HG03135 (cell line): Measurements from ENCODE around the gene CDSN.
"Not testable (repeated sequence)": the region's sequence is repeated elsewhere in the genome, so short reads cannot be mapped to it uniquely, and the experiment has no call there.

Experiments used
- ATAC-seq: cut with Tn5 transposase; IDR thresholded peaks from one replicate; pipeline ENCODE4 v1.9.1; 2021; ENCODE audit warnings: mild to moderate bottlenecking, moderate library complexity; ENCODE audit not compliant: unreplicated experiment

The CDSN gene

DNA sequence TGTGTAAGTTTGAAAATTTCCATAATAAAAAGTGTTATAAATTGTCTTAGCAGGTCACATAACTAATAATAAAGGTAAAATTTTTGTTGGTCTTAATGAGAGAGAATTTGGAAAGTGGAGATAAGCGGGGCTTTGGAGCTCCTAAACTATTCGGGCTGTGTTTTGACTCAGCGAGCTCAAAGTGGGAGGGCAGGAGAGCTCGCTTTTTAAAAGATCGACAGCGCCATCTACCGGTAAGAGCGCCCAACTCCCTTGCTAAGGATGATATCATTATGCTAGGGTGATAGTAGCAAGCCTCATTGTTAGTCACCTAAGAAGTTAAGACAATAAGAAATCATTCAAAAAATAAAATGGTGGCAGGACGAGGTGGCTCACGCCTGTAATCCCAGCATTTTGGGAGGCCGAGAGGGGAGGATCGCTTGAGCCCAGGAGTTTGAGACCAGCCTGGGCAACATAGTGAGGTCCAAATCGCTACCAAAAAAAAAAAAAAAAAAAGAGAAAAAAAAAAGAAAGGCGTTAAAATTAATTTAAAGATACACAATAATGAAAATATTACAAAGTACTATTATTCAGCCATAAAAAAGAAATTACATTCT is 32.7 kb downstream of the CDSN start:
- ATAC-seq, result peak; percentile 65

DNA sequence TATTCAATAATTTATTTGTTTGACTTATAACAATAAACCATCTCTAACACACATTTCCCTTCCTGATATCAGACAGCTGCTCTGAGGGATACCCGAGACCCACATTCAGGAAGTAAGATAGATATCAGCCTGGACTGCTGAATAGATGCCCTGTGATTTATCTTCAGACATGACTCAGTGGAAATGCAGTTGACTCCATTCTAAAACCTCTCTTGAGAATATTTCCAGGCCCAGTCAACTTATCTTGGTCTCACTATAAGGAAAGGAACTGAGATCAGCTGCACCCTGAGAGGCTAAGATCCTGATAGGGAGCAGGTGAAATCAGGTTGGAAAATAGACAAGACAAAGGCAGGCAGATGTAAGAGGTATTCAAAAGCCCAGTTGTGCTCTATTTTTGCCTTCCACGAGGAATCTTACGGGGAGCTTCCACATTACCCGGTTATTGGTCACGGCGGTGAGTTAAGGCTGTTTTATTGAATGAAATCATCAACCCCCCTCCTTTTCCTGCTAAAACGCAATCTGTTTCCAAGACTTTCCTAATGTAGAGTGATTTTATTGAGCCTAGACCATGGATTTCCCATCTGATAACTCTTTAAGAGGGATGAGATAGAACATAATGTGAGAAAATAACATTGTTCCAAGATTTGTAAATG is 33.3 kb downstream of the CDSN start:
- no peak for ATAC-seq

DNA sequence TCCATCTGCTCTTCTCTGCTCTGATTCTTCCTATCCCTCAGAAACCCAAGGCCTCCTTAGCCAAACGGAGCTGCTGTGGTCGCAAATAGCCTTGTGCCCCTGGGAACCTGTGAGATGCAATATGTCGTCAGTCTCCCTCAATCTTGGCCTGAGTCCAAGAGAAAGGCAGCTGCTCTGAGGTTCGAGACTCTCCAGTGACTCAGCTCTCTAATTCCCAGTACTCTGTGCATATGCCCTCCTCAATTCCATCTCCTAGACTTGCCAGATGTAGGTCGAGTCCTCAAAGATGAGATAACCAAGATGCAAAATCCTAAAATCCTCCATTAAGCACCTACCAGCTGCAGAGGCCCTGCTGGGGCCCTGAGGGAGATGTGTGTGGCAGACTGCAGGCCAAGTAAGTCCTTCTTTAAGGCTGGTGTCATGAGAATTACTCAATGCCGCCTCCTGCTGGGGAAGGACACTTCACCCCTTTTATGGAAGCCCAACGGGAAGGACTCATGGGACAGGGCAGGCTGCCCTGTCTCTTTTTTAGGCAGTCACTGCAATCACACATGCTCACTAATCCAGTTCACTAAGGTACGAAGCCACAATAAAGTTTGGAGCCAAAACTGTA is 36.4 kb downstream of the CDSN start:
- ATAC-seq, result no peak

DNA sequence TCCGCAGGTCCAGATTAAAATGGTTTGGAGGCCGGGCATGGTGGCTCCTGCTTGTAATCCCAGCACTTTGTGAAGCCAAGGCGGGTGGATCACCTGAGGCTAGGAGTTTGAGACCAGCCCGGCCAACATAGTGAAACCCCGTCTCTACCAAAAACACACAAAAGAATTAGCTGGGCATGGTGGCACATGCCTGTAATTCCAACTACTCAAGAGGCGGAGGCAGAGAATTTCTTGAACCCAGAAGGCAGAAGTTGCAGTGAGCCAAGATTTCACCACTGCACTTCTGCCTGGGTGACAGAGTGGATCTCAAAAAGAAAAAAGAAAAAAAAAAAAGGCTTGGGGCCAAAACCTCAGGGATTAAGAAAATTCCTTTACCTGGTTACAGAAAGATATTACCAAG is 38.4 kb downstream of the CDSN start:
- ATAC-seq, result no peak

DNA sequence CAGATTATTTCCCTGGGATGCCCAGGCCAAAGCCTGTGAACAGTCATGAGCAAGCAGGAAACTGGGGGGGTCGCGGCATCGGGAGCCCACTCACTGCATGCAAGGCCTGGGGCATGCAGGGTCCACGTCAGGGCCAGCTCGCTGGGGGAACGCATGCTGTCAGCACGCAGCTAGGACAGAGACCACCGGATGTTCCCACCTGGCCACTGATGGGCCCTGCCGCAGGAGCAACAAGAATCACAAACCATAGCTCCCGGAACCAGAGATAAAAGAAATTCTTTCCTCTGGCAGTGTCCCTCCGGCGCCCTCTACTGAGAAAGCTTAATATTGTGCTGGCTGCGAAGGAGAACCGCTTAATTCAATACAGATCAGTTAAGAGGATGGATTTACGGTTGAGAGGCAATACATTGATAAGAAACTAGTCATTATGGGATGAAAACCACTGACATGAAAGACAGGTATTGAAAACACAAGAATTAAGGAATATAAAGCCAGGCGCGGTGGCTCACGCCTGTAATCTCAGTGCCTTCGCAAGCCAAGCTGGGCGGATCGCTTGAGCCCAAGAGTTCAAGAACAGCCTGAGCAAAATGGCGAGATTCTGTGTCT is 40.5 kb downstream of the CDSN start:
- ATAC-seq, result no peak

DNA sequence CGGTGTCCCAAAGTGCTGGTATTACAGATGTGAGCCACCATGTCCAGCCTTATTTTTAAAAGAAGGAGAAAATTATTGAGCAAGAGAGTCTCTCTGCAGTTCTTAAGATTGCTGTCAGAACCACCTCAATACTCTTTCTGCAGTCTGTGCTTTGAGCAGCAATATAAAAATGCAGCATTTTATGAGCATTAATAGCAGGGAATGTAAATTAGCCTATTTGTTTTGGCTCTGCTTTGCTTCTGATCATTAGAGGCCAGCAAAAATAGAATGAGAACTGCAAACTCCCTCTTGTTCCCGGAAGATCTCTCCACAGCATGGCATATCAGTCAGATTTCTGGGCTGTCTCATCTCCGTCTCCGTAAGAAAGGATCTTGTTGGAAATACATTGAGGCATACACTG is 43.6 kb downstream of the CDSN start:
- no peak for ATAC-seq

DNA sequence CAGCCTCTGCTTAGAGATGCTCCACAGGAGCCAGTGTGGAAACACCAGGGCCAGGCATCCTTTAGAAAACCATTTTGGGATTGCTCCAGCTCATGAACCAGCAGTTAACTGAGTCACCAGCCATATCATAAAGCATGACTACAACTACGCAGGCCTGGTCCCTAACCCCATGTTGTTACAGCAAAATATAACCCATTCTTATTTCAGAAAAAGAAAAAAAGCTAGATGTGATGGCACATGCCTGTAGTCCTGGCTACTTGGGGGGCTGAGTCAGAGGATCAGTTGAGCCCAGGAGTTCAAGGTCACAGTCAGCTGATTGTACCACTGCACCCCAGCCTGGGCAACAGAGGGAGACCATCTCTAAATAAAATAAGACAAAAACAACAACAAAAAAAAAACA is 44.7 kb downstream of the CDSN start:
- ATAC-seq, result no peak

DNA sequence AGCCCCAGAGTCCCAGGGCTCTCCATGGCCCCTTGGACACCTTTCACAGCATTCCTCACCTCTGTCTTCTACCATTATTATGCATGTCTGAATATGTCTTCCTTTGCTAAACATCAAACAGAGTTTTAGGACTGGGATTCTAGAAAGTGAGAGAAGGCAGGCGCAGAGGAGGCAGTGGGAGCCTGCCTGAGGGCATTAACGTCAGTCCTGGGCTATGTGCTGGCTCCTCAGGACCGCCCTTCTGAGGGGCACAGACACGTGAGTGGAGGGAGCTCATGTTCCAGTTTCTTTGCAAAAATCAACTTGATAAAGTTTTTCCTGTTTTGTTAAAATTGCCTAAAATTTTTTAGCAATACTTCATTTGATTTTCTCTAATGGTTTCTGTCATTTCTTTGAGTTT is 45.8 kb downstream of the CDSN start:
- ATAC-seq, result no peak

DNA sequence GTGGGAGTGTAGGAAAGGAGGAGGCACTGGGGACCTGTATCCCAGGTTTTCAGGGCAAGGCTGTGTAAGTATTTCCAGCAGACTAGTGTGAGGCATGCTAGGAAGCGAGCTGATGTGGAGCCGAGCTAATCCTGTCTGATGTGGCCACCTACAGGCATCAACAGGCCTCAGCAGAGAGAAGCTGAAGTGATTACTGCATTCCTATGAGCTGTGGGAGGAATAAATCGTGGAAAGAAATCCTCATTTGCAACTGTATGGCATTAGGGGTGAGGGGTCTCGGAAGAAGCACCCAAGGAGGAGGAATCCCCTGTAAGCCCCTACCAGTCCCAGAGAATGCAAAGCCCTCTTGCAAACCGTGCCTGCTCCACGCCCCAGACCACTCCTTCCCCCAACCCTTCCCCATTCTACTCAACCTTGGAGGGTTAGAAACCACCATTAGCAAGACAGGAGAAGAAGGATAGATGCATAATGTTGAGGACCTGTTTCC is 49.5 kb downstream of the CDSN start:
- no peak for ATAC-seq

DNA sequence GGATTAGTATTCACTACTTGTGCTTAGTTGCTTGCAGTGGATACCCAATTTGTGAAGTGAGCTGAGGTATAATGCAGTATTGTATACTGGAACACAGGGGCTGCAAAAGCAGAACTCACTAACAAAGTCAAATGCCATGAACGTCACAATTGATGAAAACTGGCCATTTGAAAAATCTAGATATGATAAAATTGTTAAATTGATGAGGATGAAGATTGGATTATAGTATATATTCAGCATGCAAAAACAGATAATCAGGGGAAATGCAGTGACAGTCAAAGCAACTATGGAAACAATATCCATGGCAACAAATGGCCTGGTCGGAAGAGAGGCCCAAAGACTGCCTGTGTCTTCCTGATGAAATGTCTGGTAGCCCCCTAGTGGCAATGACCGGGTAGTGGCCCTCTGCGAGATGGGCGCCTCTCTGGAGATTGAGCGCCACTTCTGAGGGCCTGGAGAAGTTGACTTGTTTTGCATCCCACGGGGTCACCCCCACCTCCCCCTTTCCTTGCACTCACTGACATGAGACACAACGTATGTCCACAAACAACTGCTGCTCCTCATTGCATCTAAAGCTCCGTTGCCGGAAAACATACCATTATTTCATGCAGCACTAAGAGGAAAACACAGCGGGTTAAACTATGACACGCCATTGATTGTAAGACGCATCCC is 51.4 kb downstream of the CDSN start:
- ATAC-seq, result no peak

DNA sequence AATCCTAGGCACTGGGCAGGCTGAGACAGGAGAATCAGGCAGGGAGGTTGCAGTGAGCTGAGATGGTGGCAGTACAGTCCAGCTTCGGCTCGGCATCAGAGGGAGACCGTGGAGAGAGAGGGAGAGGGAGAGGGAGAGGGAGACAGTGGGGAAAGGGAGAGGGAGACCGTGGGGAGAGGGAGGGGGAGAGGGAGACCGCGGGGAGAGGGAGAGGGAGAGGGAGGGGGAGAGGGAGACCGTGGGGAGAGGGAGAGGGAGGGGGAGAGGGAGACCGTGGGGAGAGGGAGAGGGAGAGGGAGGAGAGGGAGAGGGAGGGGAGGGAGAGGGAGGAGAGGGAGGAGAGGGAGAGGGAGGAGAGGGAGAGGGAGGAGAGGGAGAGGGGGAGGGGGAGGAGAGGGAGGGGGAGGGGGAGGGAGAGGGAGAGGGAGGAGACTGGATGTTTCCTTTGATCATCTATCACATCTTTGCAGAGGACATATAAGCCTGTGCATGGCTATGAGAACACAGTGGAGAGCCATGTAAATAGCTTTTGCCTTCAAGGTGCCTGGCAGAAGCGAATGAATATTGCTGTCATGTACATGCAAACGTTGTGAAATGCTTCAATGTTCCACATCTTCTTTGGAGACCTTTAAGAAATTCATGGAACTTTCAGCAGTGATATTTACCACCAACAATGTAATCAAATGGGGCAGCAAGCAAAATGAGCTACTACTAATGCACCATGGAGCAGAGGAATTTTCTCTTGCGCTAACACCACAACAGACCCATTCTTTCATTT is 52.2 kb downstream of the CDSN start:
- not testable (repeated sequence) for ATAC-seq

DNA sequence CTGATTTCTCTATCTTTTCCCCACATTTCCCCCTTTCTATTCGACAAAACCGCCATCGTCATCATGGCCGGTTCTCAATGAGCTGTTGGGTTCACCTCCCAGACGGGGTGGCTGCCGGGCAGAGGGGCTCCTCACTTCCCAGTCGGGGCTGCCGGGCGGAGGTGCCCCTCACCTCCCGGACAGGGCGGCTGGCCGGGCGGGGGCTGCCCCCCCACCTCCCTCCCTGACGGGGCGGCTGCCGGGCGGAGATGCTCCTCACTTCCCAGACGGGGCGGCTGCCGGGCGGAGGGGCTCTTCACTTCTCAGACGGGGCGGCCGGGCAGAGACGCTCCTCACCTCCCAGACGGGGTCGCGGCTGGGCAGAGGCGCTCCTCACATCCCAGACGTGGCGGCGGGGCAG is 53.2 kb downstream of the CDSN start:
- not testable (repeated sequence) for ATAC-seq

DNA sequence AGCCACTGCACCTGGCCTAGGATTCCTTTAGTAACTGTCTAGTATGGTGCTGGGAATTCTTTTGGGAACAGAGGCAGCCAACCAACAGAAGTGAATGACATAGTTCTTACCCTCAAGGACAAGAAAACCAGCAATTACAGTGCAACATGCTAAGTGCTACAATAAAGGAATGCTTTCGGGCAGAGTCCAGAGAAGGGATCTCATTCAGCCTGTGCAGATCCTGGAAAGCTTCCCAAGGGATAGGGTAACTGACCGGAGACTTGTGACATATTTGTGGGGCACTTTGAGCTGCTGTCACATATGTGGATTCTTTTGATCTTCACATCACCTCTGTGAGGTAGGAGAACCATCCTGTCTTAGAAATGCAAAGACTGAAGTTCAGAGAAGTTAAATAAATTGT is 54.7 kb downstream of the CDSN start:
- ATAC-seq, result no peak
